Tongue (tissue), 2 donors: ENCODE measurements around the gene PTPRT. TPM values are rescaled to one million over a fixed set of nuclear protein-coding genes. Genes with fewer than 3 reads are reported as not detected.

Experiments
- DNase-seq: peaks from one replicate; pipeline ENCODE4 v3.0.0-alpha.2; 2015
- total RNA-seq: library from RNA; depleted of rRNA; stranded (reverse); fragments of >200 nt; gene quantifications from one replicate; pipeline ENCODE4 v1.2.3, GENCODE V29; 2014

PTPRT gene
- total RNA-seq, 1 donor from 2014 or later = 0.92 TPM

- no peak for DNase-seq
Measured at GRCh38 chr20:42444799-42445198, 744.9 kb downstream of the PTPRT start.

DNA sequence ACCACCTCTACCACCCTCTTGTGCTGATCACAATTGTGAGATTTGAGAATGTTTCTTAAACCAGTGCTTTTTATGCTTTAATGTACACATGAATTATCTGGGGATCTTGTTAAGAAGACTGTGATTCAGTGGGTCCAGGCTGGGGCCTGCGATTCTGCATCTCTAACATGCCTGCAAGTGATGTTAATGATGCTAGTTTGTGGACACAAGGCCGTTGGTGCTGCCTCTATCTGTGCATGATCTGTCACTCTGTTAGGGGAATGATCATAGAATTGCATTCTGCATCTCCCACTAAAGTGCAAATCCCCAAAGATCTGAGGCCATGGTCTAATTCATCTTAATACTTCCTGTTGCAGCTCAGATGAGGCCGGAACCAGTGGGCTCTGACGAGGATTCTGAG lies 746.5 kb downstream of the PTPRT start:
- DNase-seq = no peak

- DNase-seq = peak; percentile 75
Measured at GRCh38 chr20:42442716-42443115, 747.0 kb downstream of the PTPRT start.

- DNase-seq = peak; percentile 54
Measured at GRCh38 chr20:42441864-42442331, 747.8 kb downstream of the PTPRT start.

- DNase-seq = peak; percentile 44
Measured at GRCh38 chr20:42441196-42441863, 748.4 kb downstream of the PTPRT start.

GRCh38 chr20:42435230-42435629 lies 754.5 kb downstream of the PTPRT start:
- DNase-seq = no peak

- DNase-seq = no peak
Measured at GRCh38 chr20:42432496-42433334, 757.0 kb downstream of the PTPRT start.

DNA sequence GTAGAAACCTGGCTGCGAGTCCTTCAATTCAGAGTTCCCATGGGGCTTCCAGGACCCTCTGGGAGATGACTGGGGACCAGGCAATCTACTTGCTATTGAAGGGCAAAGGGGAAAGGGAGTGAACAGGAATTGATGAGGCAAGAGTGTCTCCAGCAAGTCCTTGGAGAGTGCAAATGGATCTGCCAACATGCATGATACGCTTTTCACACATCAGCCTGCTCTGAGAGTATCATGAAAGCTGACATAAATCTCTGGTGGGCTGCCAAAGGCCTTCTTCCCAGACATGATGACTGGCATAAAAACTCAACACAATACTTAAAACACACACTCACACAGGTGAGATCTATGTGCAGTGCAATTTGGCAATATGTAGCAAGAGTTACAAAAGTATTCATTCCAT lies 759.1 kb downstream of the PTPRT start:
- no peak for DNase-seq

GRCh38 chr20:42429761-42430458 lies 759.8 kb downstream of the PTPRT start:
- DNase-seq = no peak

GRCh38 chr20:42419814-42420532 lies 769.7 kb downstream of the PTPRT start:
- DNase-seq = no peak

DNA sequence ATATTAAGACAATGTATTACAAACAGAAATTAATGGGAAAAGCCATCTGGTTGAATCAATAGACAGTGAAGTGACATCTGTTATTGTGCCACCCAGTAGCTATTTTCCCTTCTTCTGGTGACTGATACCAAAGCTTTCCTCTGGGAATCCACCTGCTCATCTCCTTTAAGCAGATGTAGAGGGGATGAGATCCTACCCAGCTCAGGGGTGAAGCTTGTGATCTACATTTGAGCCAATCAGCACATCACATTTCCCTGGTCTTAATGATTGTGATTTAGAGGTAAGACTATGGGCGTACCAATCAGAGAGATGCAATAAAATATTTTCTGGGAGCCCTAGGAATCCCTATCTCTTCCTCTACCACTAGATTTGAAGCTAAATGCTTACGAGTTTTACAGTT lies 782.9 kb downstream of the PTPRT start:
- DNase-seq = no peak

DNA sequence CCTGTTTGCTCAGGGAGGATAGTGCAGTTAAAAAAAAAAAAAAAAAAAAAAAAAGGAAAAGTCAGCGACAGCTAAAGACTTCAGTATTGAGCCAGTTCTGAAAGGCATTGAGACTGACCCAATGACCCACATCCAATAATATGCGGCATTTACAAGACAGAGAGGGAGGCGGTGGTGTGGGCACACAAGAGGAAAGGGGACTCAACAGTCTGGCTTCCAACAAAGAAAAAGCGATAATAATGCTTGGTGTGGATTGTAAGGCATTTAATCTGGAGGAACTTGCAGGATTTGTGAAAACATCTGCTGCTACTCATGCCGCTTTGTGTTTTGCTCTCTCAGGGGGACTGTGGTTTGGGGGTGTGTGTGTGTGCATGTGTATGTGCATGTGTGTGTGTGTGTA lies 787.3 kb downstream of the PTPRT start:
- peak; percentile 62 for DNase-seq

DNA sequence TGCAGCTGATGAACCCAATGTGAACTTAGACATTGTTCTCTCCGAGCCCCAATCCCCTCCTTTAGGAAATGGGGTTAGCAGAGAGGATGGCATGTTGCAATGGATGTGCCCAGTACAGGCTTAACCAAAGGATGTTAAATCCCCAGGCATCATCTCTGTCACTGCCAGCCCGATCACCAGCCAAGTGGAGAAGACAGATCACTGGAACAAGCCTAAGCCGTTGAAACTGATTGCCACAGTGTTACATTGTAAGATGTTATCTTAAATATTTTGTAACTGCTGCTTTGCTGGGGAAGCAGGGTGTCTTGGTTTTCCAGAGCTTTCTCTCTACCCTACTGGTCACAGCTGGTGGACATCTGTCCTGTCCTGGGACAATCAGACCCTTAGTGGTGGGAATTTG lies 788.1 kb downstream of the PTPRT start:
- DNase-seq = peak; percentile 70

DNA sequence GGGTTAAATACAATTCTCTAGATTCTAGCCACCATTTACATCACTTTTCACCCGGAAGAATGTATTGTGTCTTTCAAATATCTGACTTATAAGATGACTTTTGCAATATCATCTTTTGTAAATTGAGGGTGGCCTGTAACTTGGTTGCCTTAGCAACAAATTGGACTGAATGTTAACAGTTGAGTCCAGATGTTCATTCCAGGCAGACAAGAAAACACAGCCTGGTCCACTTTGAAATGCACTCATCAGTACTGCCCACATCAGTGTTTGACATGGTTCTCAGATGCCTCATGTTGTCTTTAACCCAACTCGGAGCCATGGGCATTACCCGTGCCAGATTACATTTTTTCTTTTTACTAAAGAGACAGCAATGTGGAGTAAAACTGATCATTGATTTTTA lies 789.9 kb downstream of the PTPRT start:
- DNase-seq = peak; percentile 54

DNA sequence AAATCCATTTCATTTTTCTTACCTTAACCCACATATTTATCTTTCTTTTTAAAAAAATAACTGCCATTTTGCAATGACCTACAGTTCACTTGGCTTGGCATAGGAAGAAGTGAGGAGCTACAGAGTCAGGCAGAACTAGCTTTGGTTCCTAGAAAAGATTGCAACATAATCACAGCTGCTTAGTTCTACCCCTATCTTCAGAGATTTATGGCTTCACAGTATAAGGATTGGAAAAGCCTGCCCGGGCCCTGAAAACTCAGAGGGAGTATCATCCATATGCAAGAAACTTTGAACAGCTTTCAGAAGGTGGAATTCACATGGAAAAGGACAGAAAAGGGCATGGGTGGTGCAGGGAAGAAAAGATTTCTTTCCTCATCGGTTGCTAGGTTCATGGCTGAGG lies 797.3 kb downstream of the PTPRT start:
- DNase-seq = peak; percentile 22

DNA sequence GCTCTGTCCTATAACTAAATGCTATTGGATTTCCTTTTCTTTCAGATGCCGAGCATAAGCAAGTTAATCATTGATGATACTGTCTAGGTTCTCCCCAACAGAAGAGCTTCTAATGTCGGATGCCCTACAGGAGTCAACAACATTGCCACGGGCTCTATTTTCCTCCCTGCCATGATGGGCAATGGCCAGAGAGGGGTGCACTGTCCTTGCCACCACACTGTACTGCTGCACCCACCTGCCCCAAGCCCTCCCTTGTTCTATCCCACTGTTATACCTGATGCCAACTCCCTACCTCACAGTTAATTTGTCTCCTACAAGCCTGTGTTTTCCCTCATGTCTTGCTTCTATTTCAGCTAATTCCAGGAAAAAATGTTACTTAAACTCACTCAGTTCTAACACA lies 797.9 kb downstream of the PTPRT start:
- no peak for DNase-seq

- no peak for DNase-seq
Measured at GRCh38 chr20:42380287-42380686, 809.4 kb downstream of the PTPRT start.

- DNase-seq = no peak
Measured at GRCh38 chr20:42379385-42379784, 810.3 kb downstream of the PTPRT start.

DNA sequence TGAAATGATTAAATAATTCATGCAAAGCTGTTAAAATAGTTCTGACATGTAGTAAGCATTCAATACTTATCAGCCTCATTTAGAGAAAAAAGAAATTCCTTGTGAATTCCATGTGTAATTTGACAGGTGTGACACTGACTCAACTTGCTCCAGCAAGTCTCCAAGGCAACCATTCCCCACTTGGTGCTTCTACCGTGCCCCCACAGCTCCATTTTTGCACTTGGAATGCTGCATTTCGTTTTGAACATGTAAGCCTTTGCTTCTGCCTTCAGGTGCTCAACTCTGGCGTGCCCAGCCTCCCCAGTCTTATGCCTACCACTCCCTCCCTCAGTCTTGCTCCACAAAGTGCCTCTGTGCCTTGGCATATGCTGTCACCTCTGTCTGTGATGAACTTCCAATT lies 810.9 kb downstream of the PTPRT start:
- DNase-seq = no peak

GRCh38 chr20:42376131-42376530 lies 813.6 kb downstream of the PTPRT start:
- DNase-seq = no peak

DNA sequence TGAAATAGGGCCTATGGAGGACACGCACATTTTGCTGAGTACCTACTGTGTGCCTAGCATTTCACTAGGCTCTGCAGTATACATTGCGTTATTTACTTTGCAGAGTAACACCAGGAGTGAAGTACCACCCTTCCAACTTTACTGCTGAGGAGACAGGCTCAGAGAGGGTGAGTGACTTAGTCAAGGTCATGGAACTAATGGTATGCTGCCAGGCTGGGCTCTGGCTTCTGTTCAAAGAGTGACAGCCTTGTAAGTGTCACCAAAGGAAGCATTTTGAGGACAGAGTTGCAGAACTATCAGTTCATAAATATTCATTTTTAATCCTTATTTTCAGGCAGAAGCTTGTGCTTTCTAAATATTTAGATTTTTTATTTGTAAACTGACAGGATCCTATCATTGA lies 816.7 kb downstream of the PTPRT start:
- no peak for DNase-seq

DNA sequence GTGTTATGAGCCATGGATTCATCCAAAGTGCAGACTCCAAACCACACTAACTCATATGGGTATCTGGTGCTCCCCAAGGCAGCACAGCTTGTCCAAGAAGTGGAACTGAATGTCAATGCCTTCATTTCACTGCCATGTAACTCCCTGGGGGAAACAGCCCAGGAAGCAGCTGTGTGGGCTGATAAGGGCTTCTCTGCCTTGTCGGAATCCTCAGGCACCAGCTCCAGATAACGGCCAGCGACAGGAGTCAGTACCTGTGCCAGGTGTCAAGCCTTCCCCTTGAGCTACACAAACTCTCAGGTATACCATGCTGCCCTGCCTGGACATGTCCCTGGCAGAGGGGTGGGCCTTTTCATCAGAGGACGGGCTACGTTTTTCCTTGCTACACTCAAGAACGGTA lies 819.6 kb downstream of the PTPRT start:
- DNase-seq = no peak
